GM18498 (cell line): ENCODE results near the gene SLC26A1.
A peak's percentile ranks its signal among the peaks of the same experiment; 100 is the strongest.

ENCODE experiments used
- ATAC-seq: cut with Tn5 transposase; IDR thresholded peaks from one replicate; pipeline ENCODE4 v1.9.1; 2021; ENCODE audit warnings: mild to moderate bottlenecking, moderate library complexity; ENCODE audit not compliant: unreplicated experiment

The SLC26A1 gene

GRCh38 chr4:1028574-1029220 is 35.5 kb upstream of the SLC26A1 start:
- no peak for ATAC-seq

DNA sequence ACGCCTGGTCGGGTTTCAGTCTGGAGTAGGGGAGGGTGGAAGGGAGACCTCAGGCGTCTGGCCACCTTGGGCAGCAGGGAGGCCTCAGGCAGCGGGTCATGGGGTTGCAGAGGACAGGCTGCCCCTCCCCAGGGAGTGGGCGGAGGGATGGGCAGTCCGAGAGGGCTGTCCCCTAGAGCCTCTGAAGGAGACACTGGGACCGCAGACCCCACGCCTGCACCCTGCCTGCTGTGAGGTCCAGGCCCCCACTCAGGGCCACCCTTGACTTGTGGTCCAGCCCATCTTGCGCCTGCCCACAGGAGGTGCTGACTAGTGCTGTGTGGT is 34.7 kb upstream of the SLC26A1 start:
- ATAC-seq = no peak

DNA sequence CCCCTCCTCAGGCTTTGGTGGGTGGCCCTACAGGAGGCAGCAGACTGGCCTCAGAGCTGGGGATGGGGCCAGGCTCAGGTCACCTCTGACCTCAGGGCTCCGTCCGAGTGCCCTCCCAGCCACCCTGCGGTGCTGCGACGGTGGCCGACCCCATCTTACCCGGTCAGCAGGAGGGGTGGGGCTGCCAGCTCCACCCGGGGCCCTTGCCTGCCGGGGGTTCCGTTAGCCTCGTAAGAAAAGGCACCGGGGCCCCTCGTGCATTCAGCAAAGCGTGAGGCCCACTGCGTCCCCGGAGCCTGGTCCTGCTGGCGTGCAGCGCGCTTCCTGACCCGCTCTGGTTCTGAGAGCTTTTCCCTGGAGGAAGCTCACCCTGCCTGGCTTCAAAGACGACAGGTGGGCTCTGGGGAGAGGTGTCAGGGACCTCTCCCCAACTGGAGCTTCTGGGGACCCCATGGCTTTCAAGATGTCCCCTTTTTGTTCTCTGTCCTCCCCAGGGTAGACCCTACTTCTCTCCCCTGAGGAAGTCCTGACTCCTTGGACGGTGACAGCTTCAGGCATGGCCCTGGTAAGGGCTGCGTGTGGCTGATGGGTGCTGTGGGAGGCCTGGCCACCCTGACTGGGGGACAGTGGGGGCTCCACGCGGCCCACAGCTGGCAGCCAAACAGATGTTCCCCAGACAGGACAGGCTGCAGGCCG is 34.2 kb upstream of the SLC26A1 start:
- no peak for ATAC-seq

DNA sequence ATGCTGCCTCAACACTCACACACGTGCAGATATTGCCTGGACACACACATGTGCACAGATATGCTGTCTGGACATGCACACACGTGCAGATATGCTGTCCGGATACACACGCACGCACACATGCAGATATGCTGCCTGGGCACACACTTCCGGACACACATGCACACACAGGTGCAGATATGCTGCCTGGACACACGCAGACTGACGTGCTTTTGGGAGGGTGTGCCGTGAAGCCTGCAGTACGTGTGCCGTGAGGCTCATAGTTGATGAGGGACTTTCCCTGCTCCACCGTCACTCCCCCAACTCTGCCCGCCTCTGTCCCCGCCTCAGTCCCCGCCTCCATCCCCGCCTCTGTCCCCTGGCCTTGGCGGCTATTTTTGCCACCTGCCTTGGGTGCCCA is 32.9 kb upstream of the SLC26A1 start:
- peak; percentile 64 for ATAC-seq

DNA sequence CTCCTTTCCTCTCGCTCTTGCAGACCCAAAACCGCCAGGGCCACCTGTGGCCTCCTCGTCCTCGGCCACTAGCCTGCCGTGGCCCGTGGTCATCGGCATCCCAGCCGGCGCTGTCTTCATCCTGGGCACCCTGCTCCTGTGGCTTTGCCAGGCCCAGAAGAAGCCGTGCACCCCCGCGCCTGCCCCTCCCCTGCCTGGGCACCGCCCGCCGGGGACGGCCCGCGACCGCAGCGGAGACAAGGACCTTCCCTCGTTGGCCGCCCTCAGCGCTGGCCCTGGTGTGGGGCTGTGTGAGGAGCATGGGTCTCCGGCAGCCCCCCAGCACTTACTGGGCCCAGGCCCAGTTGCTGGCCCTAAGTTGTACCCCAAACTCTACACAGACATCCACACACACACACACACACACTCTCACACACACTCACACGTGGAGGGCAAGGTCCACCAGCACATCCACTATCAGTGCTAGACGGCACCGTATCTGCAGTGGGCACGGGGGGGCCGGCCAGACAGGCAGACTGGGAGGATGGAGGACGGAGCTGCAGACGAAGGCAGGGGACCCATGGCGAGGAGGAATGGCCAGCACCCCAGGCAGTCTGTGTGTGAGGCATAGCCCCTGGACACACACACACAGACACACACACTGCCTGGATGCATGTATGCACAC is 31.8 kb upstream of the SLC26A1 start:
- no peak for ATAC-seq

DNA sequence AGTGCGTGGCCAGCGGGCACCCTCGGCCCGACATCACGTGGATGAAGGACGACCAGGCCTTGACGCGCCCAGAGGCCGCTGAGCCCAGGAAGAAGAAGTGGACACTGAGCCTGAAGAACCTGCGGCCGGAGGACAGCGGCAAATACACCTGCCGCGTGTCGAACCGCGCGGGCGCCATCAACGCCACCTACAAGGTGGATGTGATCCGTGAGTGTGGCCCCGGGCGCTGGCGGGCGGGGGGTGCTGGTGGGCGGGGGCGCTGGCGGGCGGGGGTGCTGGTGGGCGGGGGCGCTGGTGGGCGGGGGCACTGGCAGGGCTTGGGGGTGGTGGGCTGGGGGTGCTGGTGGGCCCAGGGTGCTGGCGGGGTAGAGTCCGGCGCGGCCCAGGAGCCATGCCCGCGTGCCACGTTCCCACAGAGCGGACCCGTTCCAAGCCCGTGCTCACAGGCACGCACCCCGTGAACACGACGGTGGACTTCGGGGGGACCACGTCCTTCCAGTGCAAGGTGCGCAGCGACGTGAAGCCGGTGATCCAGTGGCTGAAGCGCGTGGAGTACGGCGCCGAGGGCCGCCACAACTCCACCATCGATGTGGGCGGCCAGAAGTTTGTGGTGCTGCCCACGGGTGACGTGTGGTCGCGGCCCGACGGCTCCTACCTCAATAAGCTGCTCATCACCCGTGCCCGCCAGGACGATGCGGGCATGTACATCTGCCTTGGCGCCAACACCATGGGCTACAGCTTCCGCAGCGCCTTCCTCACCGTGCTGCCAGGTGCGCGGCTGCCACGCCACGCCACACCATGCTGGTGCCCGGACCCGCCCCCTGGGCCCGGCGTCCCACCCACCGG is 30.9 kb upstream of the SLC26A1 start:
- ATAC-seq = no peak

- ATAC-seq = no peak
Observed at GRCh38 chr4:1023075-1023640, 30.0 kb upstream of the SLC26A1 start.

DNA sequence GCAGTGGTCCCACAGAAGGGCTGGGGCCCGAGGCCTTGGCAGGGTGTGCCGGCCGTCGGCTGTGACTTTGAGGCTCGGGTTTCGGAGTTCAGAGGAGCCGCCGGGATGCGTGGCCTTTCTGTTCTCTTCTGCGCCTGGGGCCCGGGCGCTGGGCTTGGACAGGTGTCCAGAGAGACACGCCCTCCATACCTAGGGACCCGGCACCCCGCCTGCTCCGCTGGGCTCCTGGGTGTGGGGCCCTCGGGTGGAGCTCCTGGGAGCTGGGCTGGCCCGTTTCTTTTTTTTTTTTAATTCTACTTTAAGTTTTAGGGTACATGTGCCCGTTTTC is 29.5 kb upstream of the SLC26A1 start:
- no peak for ATAC-seq

GRCh38 chr4:1022051-1022738 is 29.0 kb upstream of the SLC26A1 start:
- no peak for ATAC-seq

- ATAC-seq = peak; percentile 67
Observed at GRCh38 chr4:1021386-1022050, 28.3 kb upstream of the SLC26A1 start.

GRCh38 chr4:1019729-1020470 is 26.7 kb upstream of the SLC26A1 start:
- no peak for ATAC-seq

- no peak for ATAC-seq
Observed at GRCh38 chr4:1019320-1019719, 26.1 kb upstream of the SLC26A1 start.

DNA sequence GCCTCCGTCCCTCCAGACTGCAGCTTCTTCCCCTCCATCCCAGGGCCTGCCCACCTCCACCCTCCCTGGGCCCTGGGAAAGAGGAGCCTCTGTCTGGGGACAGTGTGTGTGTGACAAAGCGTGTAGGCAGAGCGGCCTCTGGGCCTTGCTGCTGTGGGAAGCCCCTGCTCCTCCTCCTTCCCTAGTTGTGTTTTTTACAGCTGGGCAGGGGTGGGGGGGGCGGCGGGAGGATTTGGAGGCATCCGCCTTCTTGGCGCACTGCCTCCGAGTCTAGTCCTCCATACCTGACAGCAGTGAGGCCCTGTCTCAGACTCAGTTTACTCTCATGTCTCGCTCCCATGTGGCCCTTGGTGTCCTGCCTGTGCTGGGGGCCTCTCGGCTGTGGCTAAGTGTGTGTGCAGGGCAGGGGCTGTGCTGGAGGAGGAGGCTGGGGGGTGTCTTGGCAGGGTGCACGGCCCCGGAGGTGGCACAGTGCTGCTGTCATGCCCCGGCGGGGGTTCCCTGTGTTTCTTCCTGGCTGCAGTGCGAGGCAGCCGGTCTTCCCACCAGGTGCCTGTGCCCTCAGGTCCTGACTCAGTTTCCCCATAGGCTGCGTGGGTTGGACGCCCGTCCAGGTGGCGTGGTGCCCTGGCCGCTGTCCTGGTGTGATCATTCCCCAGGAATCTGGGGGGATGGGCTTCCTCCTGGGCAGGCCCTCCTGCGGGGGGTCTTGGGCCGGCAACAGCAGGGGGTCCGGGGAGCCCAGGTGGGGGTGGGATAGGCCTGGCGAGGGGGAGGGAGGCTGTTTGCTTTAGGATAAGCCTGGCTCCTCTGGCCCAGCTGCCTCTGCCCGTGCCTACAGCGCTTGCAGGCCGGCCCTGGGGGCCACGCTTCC is 25.2 kb upstream of the SLC26A1 start:
- no peak for ATAC-seq

DNA sequence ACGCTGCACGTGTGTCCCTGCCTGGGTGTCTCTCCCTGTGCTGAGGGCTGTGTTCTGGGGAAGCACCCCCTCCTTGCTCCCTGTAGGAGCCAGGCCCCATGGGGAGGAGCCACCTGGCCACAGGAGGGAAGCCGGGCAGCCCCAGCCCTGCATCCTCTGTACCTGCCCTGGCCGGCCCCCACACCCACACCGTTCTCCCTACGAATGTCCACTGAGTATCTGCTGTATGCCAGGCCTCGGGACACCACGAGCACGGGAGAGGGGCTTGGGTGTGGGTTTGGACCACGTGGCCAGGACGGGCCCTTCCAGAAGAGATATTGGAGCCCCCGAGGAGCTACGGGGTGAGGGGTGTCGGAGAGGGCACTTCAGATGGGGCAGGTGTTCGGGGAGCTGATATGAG is 24.5 kb upstream of the SLC26A1 start:
- no peak for ATAC-seq

- no peak for ATAC-seq
Observed at GRCh38 chr4:1017211-1017610, 24.0 kb upstream of the SLC26A1 start.

DNA sequence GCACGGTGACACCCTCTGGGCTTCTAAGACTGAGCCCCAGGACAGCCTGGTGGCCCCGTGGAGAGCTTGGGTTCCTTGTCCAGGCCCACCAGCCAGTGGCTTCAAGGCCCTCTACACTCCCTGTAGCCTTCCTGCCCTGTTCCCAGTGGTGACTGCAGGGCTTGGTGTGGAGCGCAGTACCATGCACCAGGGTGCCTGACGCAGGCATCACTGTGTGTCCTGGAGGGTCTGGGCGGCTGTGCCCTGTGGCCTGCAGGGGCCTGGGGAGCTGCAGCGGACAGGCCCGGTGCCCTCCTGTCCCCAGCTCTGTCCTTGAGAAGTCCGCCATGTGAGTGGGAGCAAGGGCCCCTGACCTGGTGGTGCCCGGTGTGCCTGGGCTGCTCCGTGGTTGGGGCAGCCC is 22.5 kb upstream of the SLC26A1 start:
- ATAC-seq = no peak

DNA sequence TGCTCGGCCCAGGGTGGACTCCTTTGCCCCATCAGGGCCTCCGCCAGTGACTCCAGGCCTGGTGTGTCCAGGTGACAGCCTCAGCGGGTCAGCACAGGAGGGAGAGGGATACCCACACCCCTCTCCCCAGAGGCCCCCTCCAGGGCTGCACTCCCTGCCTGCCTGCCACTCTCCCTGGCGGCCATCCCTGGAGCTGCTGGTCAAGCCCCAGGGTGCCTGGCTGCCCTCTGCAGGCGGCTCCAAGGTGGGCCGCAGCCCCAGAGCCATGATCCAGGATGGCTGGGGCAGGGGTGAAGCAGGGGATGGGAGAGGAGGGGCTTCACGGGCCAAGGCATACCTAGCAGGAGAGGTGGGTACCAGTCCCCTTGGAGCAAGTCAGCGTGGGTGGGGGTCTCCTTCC is 22.0 kb upstream of the SLC26A1 start:
- no peak for ATAC-seq

DNA sequence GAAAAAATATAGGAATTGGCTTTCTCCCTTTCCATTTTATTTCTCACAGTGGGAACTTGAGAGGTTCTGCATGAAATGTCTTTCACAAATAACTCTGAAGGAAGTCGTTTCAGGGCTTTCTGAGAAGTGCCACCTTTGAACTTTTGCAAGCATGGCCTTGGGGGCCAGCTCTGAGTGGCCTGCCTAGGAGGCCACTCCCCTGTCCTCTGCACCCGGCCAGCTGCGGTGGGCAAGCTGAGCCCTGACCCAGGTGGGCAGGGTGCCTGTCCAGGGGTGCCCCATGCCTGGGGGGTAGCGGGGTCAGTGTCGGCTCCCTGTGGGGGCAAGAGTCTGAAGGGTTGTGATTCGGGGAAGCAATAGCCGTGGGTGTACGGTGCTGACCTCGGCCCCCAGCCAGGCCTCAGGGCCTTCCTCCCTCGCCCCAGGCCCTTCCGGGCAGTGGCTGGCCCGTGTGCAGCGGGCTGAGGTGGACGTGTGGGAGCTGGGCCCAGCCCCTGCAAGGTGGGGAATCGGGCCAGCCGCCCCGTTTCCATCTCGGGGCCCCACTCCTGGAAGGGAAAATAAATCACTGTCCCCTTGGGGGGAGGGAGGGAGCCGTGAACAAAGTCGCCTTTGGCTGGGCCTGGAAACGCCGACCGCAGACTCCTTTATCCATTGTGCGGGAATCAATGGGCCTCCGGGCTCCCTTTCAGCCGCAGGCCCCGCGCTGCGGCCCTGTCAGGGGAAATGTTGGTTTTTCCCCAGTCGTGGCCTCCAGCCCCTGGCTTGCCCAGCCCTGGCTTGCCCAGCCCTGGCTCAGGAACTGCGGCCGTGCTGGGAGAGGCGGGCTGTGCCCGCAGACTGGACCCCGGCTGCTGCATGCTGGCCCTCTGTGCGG is 21.3 kb upstream of the SLC26A1 start:
- ATAC-seq = no peak
